Pericardium fibroblast (primary cell): ENCODE measurements around the gene DEFB132. TPM values are rescaled to one million over a fixed set of nuclear protein-coding genes. Genes with fewer than 3 reads are reported as not detected.

ENCODE experiments used
- total RNA-seq: library from RNA; depleted of rRNA; stranded (reverse); fragments of >200 nt; gene quantifications from 2 replicates; pipeline ENCODE4 v1.2.3, GENCODE V29; 2015

DEFB132 gene
- total RNA-seq, result not detected in 2 replicates

GRCh38 chr20:257419-257818, at the start of gene DEFB132:
DEFB132 (plus strand) TSS chr20:257724; CDS start chr20:257779, 55 bp downstream.

GRCh38 chr20:226958-227357, 30.6 kb upstream of the DEFB132 start, which contains the start of gene DEFB129:
DEFB129 (plus strand) TSS chr20:227258; CDS start chr20:227289, 31 bp downstream.

GRCh38 chr20:290084-290831, 32.7 kb downstream of the DEFB132 start, which contains the start of gene C20orf96:
C20orf96 (minus strand) TSS chr20:290750; CDS start chr20:290610, 140 bp downstream.

DNA sequence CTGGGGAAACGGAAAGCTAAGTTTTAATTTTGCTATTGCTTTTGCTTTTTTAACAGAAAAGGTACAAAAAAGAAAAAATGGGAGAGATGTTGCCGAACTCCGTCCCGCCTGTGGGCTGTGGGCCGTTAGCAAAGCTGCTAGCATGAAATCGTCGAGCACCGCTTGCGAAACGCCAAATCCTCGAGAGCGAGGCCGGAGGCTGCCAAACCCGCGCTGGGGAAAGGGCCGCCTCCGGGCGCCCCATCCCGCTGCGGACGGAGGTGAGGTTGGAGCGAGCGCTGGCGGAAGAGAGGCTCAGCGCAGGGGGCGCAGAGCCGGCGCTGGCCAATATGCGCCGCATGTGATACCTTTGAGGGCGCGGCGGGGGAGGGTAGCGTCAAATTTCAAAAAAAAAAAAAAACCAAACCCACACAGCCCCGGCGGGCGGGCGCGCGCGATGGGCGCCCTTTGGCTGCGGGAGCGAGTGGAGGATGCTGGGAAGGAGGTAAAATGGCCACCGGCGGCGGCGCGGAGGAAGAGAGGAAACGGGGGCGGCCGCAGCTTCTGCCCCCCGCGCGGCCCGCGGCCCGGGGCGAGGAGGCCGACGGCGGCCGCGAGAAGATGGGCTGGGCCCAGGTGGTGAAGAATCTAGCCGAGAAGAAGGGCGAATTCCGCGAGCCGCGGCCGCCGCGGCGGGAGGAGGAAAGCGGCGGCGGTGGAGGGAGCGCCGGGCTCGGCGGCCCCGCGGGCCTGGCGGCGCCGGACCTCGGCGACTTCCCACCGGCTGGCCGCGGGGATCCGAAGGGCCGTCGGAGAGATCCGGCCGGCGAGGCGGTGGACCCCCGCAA, 39.8 kb downstream of the DEFB132 start, which contains the start of gene ZCCHC3:
TSS of gene ZCCHC3 (plus strand) at position 473 of the 827 bp plus-strand sequence. CDS start at position 490, 17 bp downstream.

Other genes with a start within 250 kb of the DEFB132 start
- not detected in 2 replicates for gene DEFB125, start 170.1 kb upstream of the DEFB132 start, total RNA-seq
- not detected in 2 replicates for gene DEFB126, start 115.1 kb upstream of the DEFB132 start, total RNA-seq
- not detected in 2 replicates for gene DEFB127, start 100.3 kb upstream of the DEFB132 start, total RNA-seq
- gene DEFB128, start 68.0 kb upstream of the DEFB132 start, total RNA-seq, result not detected in 2 replicates
- not detected in 2 replicates for gene DEFB129, start 30.5 kb upstream of the DEFB132 start, total RNA-seq
- 0.51 and 0.93 TPM in 2 replicates for gene C20orf96, start 33.0 kb downstream of the DEFB132 start, total RNA-seq
- gene ZCCHC3, start 39.8 kb downstream of the DEFB132 start, total RNA-seq, result 25.1 and 34.5 TPM in 2 replicates
- 17.6 and 19.7 TPM in 2 replicates for gene SOX12, start 67.8 kb downstream of the DEFB132 start, total RNA-seq
- 55.3 and 58.9 TPM in 2 replicates for gene NRSN2, start 89.4 kb downstream of the DEFB132 start, total RNA-seq
- gene TRIB3, start 123.0 kb downstream of the DEFB132 start, total RNA-seq, result 79.1 and 152 TPM in 2 replicates
- 117 and 150 TPM in 2 replicates for gene RBCK1, start 150.6 kb downstream of the DEFB132 start, total RNA-seq
- 36.1 and 38.8 TPM in 2 replicates for gene TBC1D20, start 204.8 kb downstream of the DEFB132 start, total RNA-seq